ENCODE data around the gene PATJ.

PATJ gene

GRCh38 chr1:61875198-61875597, 132.9 kb downstream of the PATJ start:
- TF ChIP-seq FOXP2 (optimal IDR thresholded peaks at IDR 0.05; ENCODE audit: borderline replicate concordance, extremely low read depth, extremely low read length, insufficient read depth) (no peak), TAF1 (IDR thresholded peaks at IDR 0.05; ENCODE audit: borderline replicate concordance, insufficient read depth, low read length) (no peak), SIN3A (IDR thresholded peaks at IDR 0.05; ENCODE audit: borderline replicate concordance, insufficient read depth, low read length) (no peak), POLR2AphosphoS5 (IDR thresholded peaks at IDR 0.05; ENCODE audit: low read depth, low read length) (no peak)
- TF ChIP-seq, protein P1, sequence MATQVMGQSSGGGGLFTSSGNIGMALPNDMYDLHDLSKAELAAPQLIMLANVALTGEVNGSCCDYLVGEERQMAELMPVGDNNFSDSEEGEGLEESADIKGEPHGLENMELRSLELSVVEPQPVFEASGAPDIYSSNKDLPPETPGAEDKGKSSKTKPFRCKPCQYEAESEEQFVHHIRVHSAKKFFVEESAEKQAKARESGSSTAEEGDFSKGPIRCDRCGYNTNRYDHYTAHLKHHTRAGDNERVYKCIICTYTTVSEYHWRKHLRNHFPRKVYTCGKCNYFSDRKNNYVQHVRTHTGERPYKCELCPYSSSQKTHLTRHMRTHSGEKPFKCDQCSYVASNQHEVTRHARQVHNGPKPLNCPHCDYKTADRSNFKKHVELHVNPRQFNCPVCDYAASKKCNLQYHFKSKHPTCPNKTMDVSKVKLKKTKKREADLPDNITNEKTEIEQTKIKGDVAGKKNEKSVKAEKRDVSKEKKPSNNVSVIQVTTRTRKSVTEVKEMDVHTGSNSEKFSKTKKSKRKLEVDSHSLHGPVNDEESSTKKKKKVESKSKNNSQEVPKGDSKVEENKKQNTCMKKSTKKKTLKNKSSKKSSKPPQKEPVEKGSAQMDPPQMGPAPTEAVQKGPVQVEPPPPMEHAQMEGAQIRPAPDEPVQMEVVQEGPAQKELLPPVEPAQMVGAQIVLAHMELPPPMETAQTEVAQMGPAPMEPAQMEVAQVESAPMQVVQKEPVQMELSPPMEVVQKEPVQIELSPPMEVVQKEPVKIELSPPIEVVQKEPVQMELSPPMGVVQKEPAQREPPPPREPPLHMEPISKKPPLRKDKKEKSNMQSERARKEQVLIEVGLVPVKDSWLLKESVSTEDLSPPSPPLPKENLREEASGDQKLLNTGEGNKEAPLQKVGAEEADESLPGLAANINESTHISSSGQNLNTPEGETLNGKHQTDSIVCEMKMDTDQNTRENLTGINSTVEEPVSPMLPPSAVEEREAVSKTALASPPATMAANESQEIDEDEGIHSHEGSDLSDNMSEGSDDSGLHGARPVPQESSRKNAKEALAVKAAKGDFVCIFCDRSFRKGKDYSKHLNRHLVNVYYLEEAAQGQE (IDR thresholded peaks at IDR 0.05; ENCODE audit: insufficient read depth in 1 of 2, low read depth in 2 of 2, low read length in 2 of 2): no peak

DNA sequence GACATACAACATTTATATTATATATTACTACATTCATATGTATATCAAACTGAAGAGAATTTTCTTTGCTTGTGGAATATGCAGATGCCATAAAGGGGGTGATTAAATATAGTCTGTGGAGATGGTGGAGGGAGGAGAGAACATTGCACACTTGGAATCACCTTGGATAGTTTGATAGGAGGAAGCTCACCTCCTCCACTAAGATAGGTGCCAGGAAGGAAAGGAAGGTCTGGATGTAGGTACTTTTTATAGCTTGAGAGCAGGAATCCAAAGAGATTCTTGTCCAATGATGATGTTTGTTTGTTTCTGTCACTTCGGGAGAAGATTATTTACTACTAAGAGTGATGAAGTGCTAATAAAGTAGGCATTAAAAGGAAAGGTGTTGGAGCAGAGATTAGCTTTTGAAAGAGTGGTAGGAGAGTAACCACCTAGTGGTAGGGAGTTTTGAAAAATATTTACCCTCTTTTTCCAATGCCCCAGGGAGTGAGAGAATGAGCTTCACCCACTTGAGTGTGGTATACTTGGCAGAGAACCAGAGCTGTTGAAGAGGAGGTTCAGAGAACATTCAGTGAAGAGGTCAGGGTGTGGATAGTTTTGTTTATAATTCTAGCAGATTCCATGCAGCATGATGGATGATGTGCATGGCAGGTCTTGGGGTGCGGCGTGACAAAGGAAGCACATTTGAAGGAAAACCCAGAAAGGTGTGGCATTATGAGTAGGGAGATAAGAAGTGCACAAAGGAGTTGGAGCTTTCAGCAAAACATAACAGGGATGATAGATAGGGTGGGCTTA, 145.0 kb downstream of the PATJ start:
- TF ChIP-seq TAF1 (IDR thresholded peaks at IDR 0.05; ENCODE audit: borderline replicate concordance, insufficient read depth, low read length) (no peak), FOXP2 (optimal IDR thresholded peaks at IDR 0.05; ENCODE audit: borderline replicate concordance, extremely low read depth, extremely low read length, insufficient read depth) (no peak), POLR2AphosphoS5 (IDR thresholded peaks at IDR 0.05; ENCODE audit: low read depth, low read length) (no peak), SIN3A (IDR thresholded peaks at IDR 0.05; ENCODE audit: borderline replicate concordance, insufficient read depth, low read length) (no peak)
- TF ChIP-seq, protein P1 (IDR thresholded peaks at IDR 0.05; ENCODE audit: insufficient read depth in 1 of 2, low read depth in 2 of 2, low read length in 2 of 2): no peak

DNA sequence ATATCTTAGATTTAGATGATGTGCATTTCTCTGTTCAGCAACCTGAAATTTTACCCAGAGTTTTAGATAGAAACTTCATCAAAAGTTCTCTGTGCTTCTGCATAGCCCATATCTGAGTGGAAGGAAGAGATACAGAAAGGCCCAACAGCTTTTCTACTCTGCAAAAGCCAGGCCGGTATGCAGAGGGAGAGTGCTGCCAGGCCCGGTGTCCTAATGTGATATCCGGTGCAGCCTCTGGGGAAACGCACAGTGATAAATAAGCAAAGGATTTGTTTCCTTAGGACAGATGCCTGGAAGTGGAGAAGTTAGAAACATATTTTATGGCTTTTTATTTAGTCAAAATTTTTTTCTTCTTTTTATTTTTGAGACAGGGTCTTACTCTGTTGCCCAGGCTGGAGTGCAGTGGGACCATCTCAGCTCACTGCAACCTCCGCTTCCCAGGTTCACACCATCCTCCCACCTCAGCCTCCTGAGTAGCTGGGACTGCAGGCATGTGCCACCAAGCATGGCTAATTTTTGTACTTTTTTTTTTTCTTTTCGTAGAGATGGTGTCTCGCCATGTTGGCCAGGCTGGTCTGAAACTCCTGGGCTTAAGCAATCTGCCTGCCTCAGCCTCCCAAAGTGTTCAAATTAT, 145.8 kb downstream of the PATJ start:
- TF ChIP-seq, protein P1 (IDR thresholded peaks at IDR 0.05; ENCODE audit: insufficient read depth in 1 of 2, low read depth in 2 of 2, low read length in 2 of 2): no peak
- no peak for TF ChIP-seq SIN3A (IDR thresholded peaks at IDR 0.05; ENCODE audit: borderline replicate concordance, insufficient read depth, low read length)
- TF ChIP-seq FOXP2 (optimal IDR thresholded peaks at IDR 0.05; ENCODE audit: borderline replicate concordance, extremely low read depth, extremely low read length, insufficient read depth): no peak
- TF ChIP-seq TAF1 (IDR thresholded peaks at IDR 0.05; ENCODE audit: borderline replicate concordance, insufficient read depth, low read length): no peak
- TF ChIP-seq POLR2AphosphoS5 (IDR thresholded peaks at IDR 0.05; ENCODE audit: low read depth, low read length): no peak

- TF ChIP-seq, protein P1 (IDR thresholded peaks at IDR 0.05; ENCODE audit: insufficient read depth in 1 of 2, low read depth in 2 of 2, low read length in 2 of 2): no peak
- no peak for TF ChIP-seq SIN3A (IDR thresholded peaks at IDR 0.05; ENCODE audit: borderline replicate concordance, insufficient read depth, low read length)
- no peak for TF ChIP-seq FOXP2 (optimal IDR thresholded peaks at IDR 0.05; ENCODE audit: borderline replicate concordance, extremely low read depth, extremely low read length, insufficient read depth)
- TF ChIP-seq TAF1 (IDR thresholded peaks at IDR 0.05; ENCODE audit: borderline replicate concordance, insufficient read depth, low read length): no peak
- no peak for TF ChIP-seq POLR2AphosphoS5 (IDR thresholded peaks at IDR 0.05; ENCODE audit: low read depth, low read length)
Measured at GRCh38 chr1:61888808-61889207, 146.5 kb downstream of the PATJ start.
